SK-N-SH treated with all-trans-retinoic acid at 6 μM for 48 hours (cell line): ENCODE measurements around the gene GLIS1.
"Not testable (repeated sequence)": the region's sequence is repeated elsewhere in the genome, so short reads cannot be mapped to it uniquely, and the experiment has no call there.

ENCODE experiments used
- ISL1 ChIP-seq: fragments of 250-450 bp; sonication (Bioruptor Pico); IDR thresholded peaks from 2 replicates; pipeline ENCODE4 v2.1.2; 2022; ENCODE audit warnings: mild to moderate bottlenecking, moderate library complexity
- RARB ChIP-seq: fragments of 250-450 bp; sonication (Bioruptor Pico); IDR thresholded peaks from 2 replicates; pipeline ENCODE4 v1.8.0; 2021; ENCODE audit warnings: mild to moderate bottlenecking, moderate library complexity
- ZC3H10 ChIP-seq: fragments of 250-450 bp; sonication (Bioruptor Pico); IDR thresholded peaks from 2 replicates; pipeline ENCODE4 v1.5.1; 2021; ENCODE audit warnings: mild to moderate bottlenecking, moderate library complexity
- ZFP3 ChIP-seq: fragments of 250-450 bp; sonication (Bioruptor Pico); IDR thresholded peaks from 2 replicates; pipeline ENCODE4 v1.5.0; 2020; ENCODE audit warnings: mild to moderate bottlenecking, moderate library complexity
- ZNF70 ChIP-seq: fragments of 450-650 bp; formaldehyde crosslinking; IDR thresholded peaks from 2 replicates; pipeline ENCODE4 v1.5.0; 2020; ENCODE audit warnings: mild to moderate bottlenecking, moderate library complexity
- TF ChIP-seq, protein P1 (sequence below): fragments of 250-450 bp; sonication (Bioruptor Pico); IDR thresholded peaks from 2 replicates; pipeline ENCODE4 v1.8.0; 2020; ENCODE audit warnings: mild to moderate bottlenecking, moderate library complexity, borderline replicate concordance
- TF ChIP-seq, protein P2 (sequence below): fragments of 250-450 bp; sonication (Bioruptor Pico); IDR thresholded peaks from 2 replicates; pipeline ENCODE4 v1.5.0; 2020; ENCODE audit warnings: mild to moderate bottlenecking, moderate library complexity
- TF ChIP-seq, protein P3 (sequence below): fragments of 250-450 bp; sonication (Bioruptor Pico); IDR thresholded peaks from 2 replicates; pipeline ENCODE4 v1.8.0; 2021; ENCODE audit warnings: low read depth, mild to moderate bottlenecking, moderate library complexity, borderline replicate concordance

DNA sequence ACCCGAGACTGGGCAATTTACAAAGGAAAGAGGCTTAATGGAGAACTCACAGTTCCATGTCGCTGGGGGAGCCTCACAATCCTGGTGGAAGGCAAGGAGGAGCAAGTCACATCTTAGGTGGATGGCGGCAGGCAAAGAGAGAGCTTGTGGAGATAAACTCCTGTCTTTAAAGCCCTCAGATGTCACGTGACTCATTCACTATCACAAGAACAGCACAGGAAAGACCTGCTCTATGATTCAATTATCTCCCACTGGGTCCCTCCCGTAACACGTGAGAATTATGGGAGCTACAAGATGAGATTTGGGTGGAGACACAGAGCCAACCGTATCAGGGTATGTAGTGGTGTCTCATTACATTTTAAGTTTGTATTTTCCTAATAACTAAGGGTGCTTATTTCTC lies 21.5 kb upstream of the GLIS1 start:
- not testable (repeated sequence) for TF ChIP-seq ZC3H10 (CRISPR knock-in tag); ISL1 (CRISPR knock-in tag); ZNF70; RARB (CRISPR knock-in tag); ZFP3
- TF ChIP-seq, protein P1, sequence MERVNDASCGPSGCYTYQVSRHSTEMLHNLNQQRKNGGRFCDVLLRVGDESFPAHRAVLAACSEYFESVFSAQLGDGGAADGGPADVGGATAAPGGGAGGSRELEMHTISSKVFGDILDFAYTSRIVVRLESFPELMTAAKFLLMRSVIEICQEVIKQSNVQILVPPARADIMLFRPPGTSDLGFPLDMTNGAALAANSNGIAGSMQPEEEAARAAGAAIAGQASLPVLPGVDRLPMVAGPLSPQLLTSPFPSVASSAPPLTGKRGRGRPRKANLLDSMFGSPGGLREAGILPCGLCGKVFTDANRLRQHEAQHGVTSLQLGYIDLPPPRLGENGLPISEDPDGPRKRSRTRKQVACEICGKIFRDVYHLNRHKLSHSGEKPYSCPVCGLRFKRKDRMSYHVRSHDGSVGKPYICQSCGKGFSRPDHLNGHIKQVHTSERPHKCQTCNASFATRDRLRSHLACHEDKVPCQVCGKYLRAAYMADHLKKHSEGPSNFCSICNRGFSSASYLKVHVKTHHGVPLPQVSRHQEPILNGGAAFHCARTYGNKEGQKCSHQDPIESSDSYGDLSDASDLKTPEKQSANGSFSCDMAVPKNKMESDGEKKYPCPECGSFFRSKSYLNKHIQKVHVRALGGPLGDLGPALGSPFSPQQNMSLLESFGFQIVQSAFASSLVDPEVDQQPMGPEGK (CRISPR knock-in tag) = not testable (repeated sequence)
- TF ChIP-seq, protein P2, sequence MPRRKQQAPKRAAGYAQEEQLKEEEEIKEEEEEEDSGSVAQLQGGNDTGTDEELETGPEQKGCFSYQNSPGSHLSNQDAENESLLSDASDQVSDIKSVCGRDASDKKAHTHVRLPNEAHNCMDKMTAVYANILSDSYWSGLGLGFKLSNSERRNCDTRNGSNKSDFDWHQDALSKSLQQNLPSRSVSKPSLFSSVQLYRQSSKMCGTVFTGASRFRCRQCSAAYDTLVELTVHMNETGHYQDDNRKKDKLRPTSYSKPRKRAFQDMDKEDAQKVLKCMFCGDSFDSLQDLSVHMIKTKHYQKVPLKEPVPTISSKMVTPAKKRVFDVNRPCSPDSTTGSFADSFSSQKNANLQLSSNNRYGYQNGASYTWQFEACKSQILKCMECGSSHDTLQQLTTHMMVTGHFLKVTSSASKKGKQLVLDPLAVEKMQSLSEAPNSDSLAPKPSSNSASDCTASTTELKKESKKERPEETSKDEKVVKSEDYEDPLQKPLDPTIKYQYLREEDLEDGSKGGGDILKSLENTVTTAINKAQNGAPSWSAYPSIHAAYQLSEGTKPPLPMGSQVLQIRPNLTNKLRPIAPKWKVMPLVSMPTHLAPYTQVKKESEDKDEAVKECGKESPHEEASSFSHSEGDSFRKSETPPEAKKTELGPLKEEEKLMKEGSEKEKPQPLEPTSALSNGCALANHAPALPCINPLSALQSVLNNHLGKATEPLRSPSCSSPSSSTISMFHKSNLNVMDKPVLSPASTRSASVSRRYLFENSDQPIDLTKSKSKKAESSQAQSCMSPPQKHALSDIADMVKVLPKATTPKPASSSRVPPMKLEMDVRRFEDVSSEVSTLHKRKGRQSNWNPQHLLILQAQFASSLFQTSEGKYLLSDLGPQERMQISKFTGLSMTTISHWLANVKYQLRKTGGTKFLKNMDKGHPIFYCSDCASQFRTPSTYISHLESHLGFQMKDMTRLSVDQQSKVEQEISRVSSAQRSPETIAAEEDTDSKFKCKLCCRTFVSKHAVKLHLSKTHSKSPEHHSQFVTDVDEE (CRISPR knock-in tag) = not testable (repeated sequence)
- TF ChIP-seq, protein P3, sequence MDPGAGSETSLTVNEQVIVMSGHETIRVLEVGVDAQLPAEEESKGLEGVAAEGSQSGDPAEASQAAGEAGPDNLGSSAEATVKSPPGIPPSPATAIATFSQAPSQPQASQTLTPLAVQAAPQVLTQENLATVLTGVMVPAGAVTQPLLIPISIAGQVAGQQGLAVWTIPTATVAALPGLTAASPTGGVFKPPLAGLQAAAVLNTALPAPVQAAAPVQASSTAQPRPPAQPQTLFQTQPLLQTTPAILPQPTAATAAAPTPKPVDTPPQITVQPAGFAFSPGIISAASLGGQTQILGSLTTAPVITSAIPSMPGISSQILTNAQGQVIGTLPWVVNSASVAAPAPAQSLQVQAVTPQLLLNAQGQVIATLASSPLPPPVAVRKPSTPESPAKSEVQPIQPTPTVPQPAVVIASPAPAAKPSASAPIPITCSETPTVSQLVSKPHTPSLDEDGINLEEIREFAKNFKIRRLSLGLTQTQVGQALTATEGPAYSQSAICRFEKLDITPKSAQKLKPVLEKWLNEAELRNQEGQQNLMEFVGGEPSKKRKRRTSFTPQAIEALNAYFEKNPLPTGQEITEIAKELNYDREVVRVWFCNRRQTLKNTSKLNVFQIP = not testable (repeated sequence)
